Measurements from ENCODE around the gene APOBEC3A.

GRCh38 chr22:38974170-38974825 is 16.9 kb downstream of the APOBEC3A start:
- TF ChIP-seq POLR2A (IDR thresholded peaks at IDR 0.05) (no peak), CTCF (IDR thresholded peaks at IDR 0.05) (no peak)

Data from vagina (tissue), 2 donors.